Vagina (tissue), 2 donors: Measurements from ENCODE around the gene NDUFAB1.

ENCODE experiments used
- POLR2AphosphoS5 ChIP-seq, 2 donors: sonication (generic); formaldehyde crosslinking; IDR thresholded peaks; one replicate each; pipeline ENCODE4 v1.9.0; 2017; ENCODE audit warnings: antibody characterized with exemption in 2 of 2, mild to moderate bottlenecking in 2 of 2, low read depth in 1 of 2; ENCODE audit not compliant: insufficient read depth in 1 of 2
- TF ChIP-seq, protein P1 (sequence below), 3 experiments: fragments of 450-650 bp in 2 of 3; fragments of 200-600 bp in 1 of 3; sonication (generic) in 1 of 3; IDR thresholded peaks; one replicate each; pipeline ENCODE4 v1.5.1; 2017 to 2019; ENCODE audit warnings: antibody characterized with exemption in 3 of 3, mild to moderate bottlenecking in 2 of 3, moderate library complexity in 2 of 3

- TF ChIP-seq, protein P1, sequence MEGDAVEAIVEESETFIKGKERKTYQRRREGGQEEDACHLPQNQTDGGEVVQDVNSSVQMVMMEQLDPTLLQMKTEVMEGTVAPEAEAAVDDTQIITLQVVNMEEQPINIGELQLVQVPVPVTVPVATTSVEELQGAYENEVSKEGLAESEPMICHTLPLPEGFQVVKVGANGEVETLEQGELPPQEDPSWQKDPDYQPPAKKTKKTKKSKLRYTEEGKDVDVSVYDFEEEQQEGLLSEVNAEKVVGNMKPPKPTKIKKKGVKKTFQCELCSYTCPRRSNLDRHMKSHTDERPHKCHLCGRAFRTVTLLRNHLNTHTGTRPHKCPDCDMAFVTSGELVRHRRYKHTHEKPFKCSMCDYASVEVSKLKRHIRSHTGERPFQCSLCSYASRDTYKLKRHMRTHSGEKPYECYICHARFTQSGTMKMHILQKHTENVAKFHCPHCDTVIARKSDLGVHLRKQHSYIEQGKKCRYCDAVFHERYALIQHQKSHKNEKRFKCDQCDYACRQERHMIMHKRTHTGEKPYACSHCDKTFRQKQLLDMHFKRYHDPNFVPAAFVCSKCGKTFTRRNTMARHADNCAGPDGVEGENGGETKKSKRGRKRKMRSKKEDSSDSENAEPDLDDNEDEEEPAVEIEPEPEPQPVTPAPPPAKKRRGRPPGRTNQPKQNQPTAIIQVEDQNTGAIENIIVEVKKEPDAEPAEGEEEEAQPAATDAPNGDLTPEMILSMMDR (IDR thresholded peaks at IDR 0.05) = no peak
- no peak for TF ChIP-seq POLR2AphosphoS5 (IDR thresholded peaks at IDR 0.05; ENCODE audit: insufficient read depth in 1 of 2, low read depth in 1 of 2)
Observed at GRCh38 chr16:23544436-23544835, 51.7 kb downstream of the NDUFAB1 start.
